Measurements from ENCODE around the gene TAF4. TPM values are rescaled to one million over a fixed set of nuclear protein-coding genes. Genes with fewer than 3 reads are reported as not detected.

TAF4 gene
- polyA plus RNA-seq, 4 donors: 4.6 to 18.3 (median 7.9) TPM

GRCh38 chr20:62020935-62021701 is 44.6 kb downstream of the TAF4 start:
- FAIRE-seq (no peak), DNase-seq (no peak)
- Histone ChIP-seq H3K4me1 (ENCODE audit: control insufficient read depth in 3 of 3, insufficient read depth in 2 of 3, low read depth in 1 of 3, low read length in 2 of 3) (no peaks in the 10 kb centered on the region), H3K4me3 (ENCODE audit: low read depth in 1 of 3, low read length in 3 of 3) (no peak overlapping the region), H3K27ac (ENCODE audit: low read depth in 1 of 3, low read length in 2 of 3) (no peak overlapping the region), H3K9me3 (ENCODE audit: control insufficient read depth in 2 of 2, insufficient read depth in 1 of 2, low read depth in 1 of 2, low read length in 1 of 2) (no peaks in the 10 kb centered on the region), H3K36me3 (ENCODE audit: control insufficient read depth in 3 of 3, insufficient read depth in 2 of 3, low read depth in 1 of 3, low read length in 3 of 3) (peaks cover 0 to 4% (median 0%) of the 10 kb centered on the region in 3 donors), H3K27me3 (ENCODE audit: control insufficient read depth in 3 of 3, insufficient read depth in 3 of 3, low read length in 3 of 3) (no peaks in the 10 kb centered on the region)
- WGBS, 3 donors: 69 to 82% (median 78%) methylated on average over 25 of the region's 25 CpGs

GRCh38 chr20:62019881-62020492 is 45.7 kb downstream of the TAF4 start:
- no peak overlapping the region for H3K4me3 ChIP-seq (ENCODE audit: low read depth in 1 of 3, low read length in 3 of 3)
- 75 to 83% (median 79%) methylated on average over 19 of the region's 19 CpGs for WGBS, 3 donors
- DNase-seq: no peak
- H3K27me3 ChIP-seq (ENCODE audit: control insufficient read depth in 3 of 3, insufficient read depth in 3 of 3, low read length in 3 of 3): no peaks in the 10 kb centered on the region
- H3K36me3 ChIP-seq (ENCODE audit: control insufficient read depth in 3 of 3, insufficient read depth in 2 of 3, low read depth in 1 of 3, low read length in 3 of 3): peaks cover 0 to 3% (median 0%) of the 10 kb centered on the region in 3 donors
- no peak overlapping the region for H3K27ac ChIP-seq (ENCODE audit: low read depth in 1 of 3, low read length in 2 of 3)
- no peak for FAIRE-seq
- no peaks in the 10 kb centered on the region for H3K4me1 ChIP-seq (ENCODE audit: control insufficient read depth in 3 of 3, insufficient read depth in 2 of 3, low read depth in 1 of 3, low read length in 2 of 3)
- H3K9me3 ChIP-seq (ENCODE audit: control insufficient read depth in 2 of 2, insufficient read depth in 1 of 2, low read depth in 1 of 2, low read length in 1 of 2): no peaks in the 10 kb centered on the region

GRCh38 chr20:62019144-62019805 is 46.4 kb downstream of the TAF4 start:
- H3K4me1 ChIP-seq (ENCODE audit: control insufficient read depth in 3 of 3, insufficient read depth in 2 of 3, low read depth in 1 of 3, low read length in 2 of 3): no peaks in the 10 kb centered on the region
- no peak for FAIRE-seq
- no peak overlapping the region for H3K27ac ChIP-seq (ENCODE audit: low read depth in 1 of 3, low read length in 2 of 3)
- H3K36me3 ChIP-seq (ENCODE audit: control insufficient read depth in 3 of 3, insufficient read depth in 2 of 3, low read depth in 1 of 3, low read length in 3 of 3): peaks cover 0 to 6% (median 0%) of the 10 kb centered on the region in 3 donors
- no peaks in the 10 kb centered on the region for H3K27me3 ChIP-seq (ENCODE audit: control insufficient read depth in 3 of 3, insufficient read depth in 3 of 3, low read length in 3 of 3)
- no peaks in the 10 kb centered on the region for H3K9me3 ChIP-seq (ENCODE audit: control insufficient read depth in 2 of 2, insufficient read depth in 1 of 2, low read depth in 1 of 2, low read length in 1 of 2)
- 82 to 89% (median 88%) methylated on average over 19 of the region's 19 CpGs for WGBS, 3 donors
- no peak overlapping the region for H3K4me3 ChIP-seq (ENCODE audit: low read depth in 1 of 3, low read length in 3 of 3)
- DNase-seq: no peak

GRCh38 chr20:62018437-62019143 is 47.1 kb downstream of the TAF4 start:
- Histone ChIP-seq H3K36me3 (ENCODE audit: control insufficient read depth in 3 of 3, insufficient read depth in 2 of 3, low read depth in 1 of 3, low read length in 3 of 3) (peaks cover 0 to 12% (median 0%) of the 10 kb centered on the region in 3 donors), H3K9me3 (ENCODE audit: control insufficient read depth in 2 of 2, insufficient read depth in 1 of 2, low read depth in 1 of 2, low read length in 1 of 2) (no peaks in the 10 kb centered on the region), H3K27me3 (ENCODE audit: control insufficient read depth in 3 of 3, insufficient read depth in 3 of 3, low read length in 3 of 3) (no peaks in the 10 kb centered on the region), H3K27ac (ENCODE audit: low read depth in 1 of 3, low read length in 2 of 3) (no peak overlapping the region), H3K4me3 (ENCODE audit: low read depth in 1 of 3, low read length in 3 of 3) (no peak overlapping the region), H3K4me1 (ENCODE audit: control insufficient read depth in 3 of 3, insufficient read depth in 2 of 3, low read depth in 1 of 3, low read length in 2 of 3) (no peaks in the 10 kb centered on the region)
- 86 to 90% (median 87%) methylated on average over 22 to 23 of the region's 23 CpGs for WGBS, 3 donors
- FAIRE-seq: no peak
- no peak for DNase-seq

- DNase-seq (no peak), FAIRE-seq (no peak)
- no peak overlapping the region for H3K4me3 ChIP-seq (ENCODE audit: low read depth in 1 of 3, low read length in 3 of 3)
- 86 to 91% (median 91%) methylated on average over 24 of the region's 24 CpGs for WGBS, 3 donors
- H3K27ac ChIP-seq (ENCODE audit: low read depth in 1 of 3, low read length in 2 of 3): no peak overlapping the region
- peaks cover 0 to 30% (median 4%) of the 10 kb centered on the region in 3 donors for H3K36me3 ChIP-seq (ENCODE audit: control insufficient read depth in 3 of 3, insufficient read depth in 2 of 3, low read depth in 1 of 3, low read length in 3 of 3)
- no peaks in the 10 kb centered on the region for H3K4me1 ChIP-seq (ENCODE audit: control insufficient read depth in 3 of 3, insufficient read depth in 2 of 3, low read depth in 1 of 3, low read length in 2 of 3)
- no peaks in the 10 kb centered on the region for H3K27me3 ChIP-seq (ENCODE audit: control insufficient read depth in 3 of 3, insufficient read depth in 3 of 3, low read length in 3 of 3)
- H3K9me3 ChIP-seq (ENCODE audit: control insufficient read depth in 2 of 2, insufficient read depth in 1 of 2, low read depth in 1 of 2, low read length in 1 of 2): no peaks in the 10 kb centered on the region
These were observed 50.0 kb downstream of the TAF4 start for GRCh38 chr20:62015540-62016288.

- Histone ChIP-seq H3K36me3 (ENCODE audit: control insufficient read depth in 3 of 3, insufficient read depth in 2 of 3, low read depth in 1 of 3, low read length in 3 of 3) (peaks cover 0 to 35% (median 4%) of the 10 kb centered on the region in 3 donors), H3K9me3 (ENCODE audit: control insufficient read depth in 2 of 2, insufficient read depth in 1 of 2, low read depth in 1 of 2, low read length in 1 of 2) (no peaks in the 10 kb centered on the region), H3K27me3 (ENCODE audit: control insufficient read depth in 3 of 3, insufficient read depth in 3 of 3, low read length in 3 of 3) (no peaks in the 10 kb centered on the region), H3K4me3 (ENCODE audit: low read depth in 1 of 3, low read length in 3 of 3) (no peak overlapping the region), H3K4me1 (ENCODE audit: control insufficient read depth in 3 of 3, insufficient read depth in 2 of 3, low read depth in 1 of 3, low read length in 2 of 3) (no peaks in the 10 kb centered on the region), H3K27ac (ENCODE audit: low read depth in 1 of 3, low read length in 2 of 3) (no peak overlapping the region)
- no peak for FAIRE-seq
- 83 to 88% (median 88%) methylated on average over 14 of the region's 14 CpGs for WGBS, 3 donors
- no peak for DNase-seq
These were observed 50.7 kb downstream of the TAF4 start for GRCh38 chr20:62014889-62015537.

GRCh38 chr20:62014488-62014775 is 51.2 kb downstream of the TAF4 start:
- FAIRE-seq (no peak), DNase-seq (no peak)
- WGBS, 3 donors: 84 to 93% (median 91%) methylated on average over 7 to 12 of the region's 12 CpGs
- no peaks in the 10 kb centered on the region for H3K9me3 ChIP-seq (ENCODE audit: control insufficient read depth in 2 of 2, insufficient read depth in 1 of 2, low read depth in 1 of 2, low read length in 1 of 2)
- peaks cover 0 to 41% (median 4%) of the 10 kb centered on the region in 3 donors for H3K36me3 ChIP-seq (ENCODE audit: control insufficient read depth in 3 of 3, insufficient read depth in 2 of 3, low read depth in 1 of 3, low read length in 3 of 3)
- H3K27me3 ChIP-seq (ENCODE audit: control insufficient read depth in 3 of 3, insufficient read depth in 3 of 3, low read length in 3 of 3): no peaks in the 10 kb centered on the region
- H3K4me3 ChIP-seq (ENCODE audit: low read depth in 1 of 3, low read length in 3 of 3): no peak overlapping the region
- H3K4me1 ChIP-seq (ENCODE audit: control insufficient read depth in 3 of 3, insufficient read depth in 2 of 3, low read depth in 1 of 3, low read length in 2 of 3): no peaks in the 10 kb centered on the region
- H3K27ac ChIP-seq (ENCODE audit: low read depth in 1 of 3, low read length in 2 of 3): no peak overlapping the region

Measured in small intestine (tissue), 7 donors.